A549 (cell line): Measurements from ENCODE around the gene CD276. TPM values are rescaled to one million over a fixed set of nuclear protein-coding genes. Genes with fewer than 3 reads are reported as not detected.

ENCODE experiments used
- ATAC-seq, 2 experiments: fragments of 200-7000 bp in 1 of 2; fragments of >200 bp in 1 of 2; cut with Nextera tagmentation in 1 of 2; cut with Tn5 transposase in 1 of 2; 3 replicates each; pipeline versions ENCODE4 v1.8.0 to v1.9.1; 2018 to 2020; ENCODE audit warnings: mild to moderate bottlenecking in 1 of 2, moderate library complexity in 1 of 2
- CTCF ChIA-PET: fragments of 300-600 bp; sonication (Branson Sonifier 250); formaldehyde crosslinking; extraction: SDS; loops from one replicate; lab custom pipeline; 2021; ENCODE audit warnings: antibody characterized with exemption, inconsistent platforms; lab: Yijun Ruan, JAX
- POLR2A ChIA-PET: fragments of 350-600 bp; formaldehyde crosslinking; extraction: SDS; loops from one replicate; lab custom pipeline; 2021; ENCODE audit warnings: antibody characterized with exemption, inconsistent platforms; lab: Yijun Ruan, JAX
- DNase-seq, 2 experiments: peaks; one replicate each; pipeline versions ENCODE4 v3.0.0 to v3.0.0-alpha.2; 2011 to 2016; ENCODE audit warnings: low read depth in 1 of 2, low spot score in 1 of 2
- FAIRE-seq: peaks from 2 replicates; lab custom pipeline; 2011; peaks lifted over from hg19 to GRCh38; lab: Jason Lieb, UNC
- H3K27ac ChIP-seq, 2 experiments: fragments of >200 bp; sonication (Bioruptor Twin); formaldehyde crosslinking; 3 replicates each; pipeline ENCODE4 v1.5.1; 2016 to 2017
- H3K4me1 ChIP-seq: fragments of >200 bp; sonication (Bioruptor Twin); formaldehyde crosslinking; 3 replicates; pipeline ENCODE4 v1.6.1; 2016
- H3K4me2 ChIP-seq: fragments of >200 bp; sonication (Bioruptor Twin); formaldehyde crosslinking; 3 replicates; pipeline ENCODE4 v1.6.1; 2016
- H3K4me3 ChIP-seq: fragments of >200 bp; sonication (Bioruptor Twin); formaldehyde crosslinking; 3 replicates; pipeline ENCODE4 v1.5.1; 2016
- H3K9me3 ChIP-seq: fragments of >200 bp; sonication (Bioruptor Twin); formaldehyde crosslinking; 3 replicates; pipeline ENCODE4 v1.6.1; 2016
- BHLHE40 ChIP-seq: IDR thresholded peaks from 2 replicates; pipeline ENCODE4 v1.6.1; 2012; ENCODE audit warnings: low read depth, low read length, inconsistent platforms
- CBX2 ChIP-seq: fragments of 200-600 bp; sonication (generic); IDR thresholded peaks from 2 replicates; pipeline ENCODE4 v1.6.1; 2016; ENCODE audit warnings: low read depth, mild to moderate bottlenecking, borderline replicate concordance
- CHD4 ChIP-seq: fragments of 200-600 bp; sonication (generic); IDR thresholded peaks from 2 replicates; pipeline ENCODE4 v1.6.1; 2016; ENCODE audit warnings: antibody characterized with exemption, mild to moderate bottlenecking, borderline replicate concordance
- E2F6 ChIP-seq: IDR thresholded peaks from 2 replicates; pipeline ENCODE4 v1.6.1; 2012; ENCODE audit warnings: low read depth, borderline replicate concordance
- EHMT2 ChIP-seq: fragments of 200-600 bp; sonication (generic); IDR thresholded peaks from 2 replicates; pipeline ENCODE4 v1.6.1; 2016; ENCODE audit warnings: antibody characterized with exemption, low read depth, mild to moderate bottlenecking, moderate library complexity
- ESRRA ChIP-seq: fragments of 150-350 bp; IDR thresholded peaks from 2 replicates; pipeline ENCODE4 v1.6.1; 2014; ENCODE audit warnings: mild to moderate bottlenecking, low read length, borderline replicate concordance
- FOSB ChIP-seq: fragments of 250-450 bp; sonication (Bioruptor Pico); IDR thresholded peaks from 2 replicates; pipeline ENCODE4 v1.5.0; 2020; ENCODE audit warnings: mild to moderate bottlenecking, moderate library complexity
- FOSL2 ChIP-seq, 2 experiments: fragments of 450-650 bp in 1 of 2; fragments of >200 bp in 1 of 2; sonication (Bioruptor Twin) in 1 of 2; formaldehyde crosslinking; IDR thresholded peaks; 2 replicates each; pipeline versions ENCODE4 v1.5.0 to v1.6.1; 2016 to 2020; ENCODE audit warnings: mild to moderate bottlenecking in 1 of 2, moderate library complexity in 1 of 2
- HOXB5 ChIP-seq: fragments of 250-450 bp; sonication (Bioruptor Pico); IDR thresholded peaks from 2 replicates; pipeline ENCODE4 v1.5.0; 2020; ENCODE audit warnings: mild to moderate bottlenecking, moderate library complexity
- JUN ChIP-seq, 2 experiments: fragments of >200 bp; sonication (Bioruptor Twin); formaldehyde crosslinking; IDR thresholded peaks; 2 replicates in 1 of 2; 3 replicates in 1 of 2; pipeline ENCODE4 v1.6.1; 2016 to 2017
- MAFK ChIP-seq: fragments of 450-650 bp; IDR thresholded peaks from 2 replicates; pipeline ENCODE4 v1.6.1; 2014; ENCODE audit not compliant: partially characterized antibody
- MAZ ChIP-seq: fragments of 150-350 bp; IDR thresholded peaks from 2 replicates; pipeline ENCODE4 v1.6.1; 2014; ENCODE audit warnings: antibody characterized with exemption, low read depth, low read length, borderline replicate concordance
- PHF8 ChIP-seq: fragments of 200-600 bp; sonication (generic); IDR thresholded peaks from 2 replicates; pipeline ENCODE4 v1.6.1; 2016; ENCODE audit warnings: low read depth, mild to moderate bottlenecking, antibody characterized with exemption, moderate library complexity, borderline replicate concordance
- RAD21 ChIP-seq, 2 experiments: fragments of >200 bp in 1 of 2; sonication (Bioruptor Twin) in 1 of 2; formaldehyde crosslinking in 1 of 2; IDR thresholded peaks in 1 of 2; conservative IDR thresholded peaks in 1 of 2; 2 replicates in 1 of 2; 3 replicates in 1 of 2; pipeline ENCODE4 v1.6.1; 2012 to 2018; ENCODE audit warnings: inconsistent platforms in 1 of 2
- RCOR1 ChIP-seq: fragments of 150-350 bp; IDR thresholded peaks from 2 replicates; pipeline ENCODE4 v1.6.1; 2014; ENCODE audit warnings: antibody characterized with exemption, low read length, low read depth
- RFX5 ChIP-seq: fragments of 450-650 bp; IDR thresholded peaks from 2 replicates; pipeline ENCODE4 v1.7.1; 2014; ENCODE audit warnings: antibody characterized with exemption, mild to moderate bottlenecking, moderate library complexity
- TP53 ChIP-seq: fragments of 250-450 bp; sonication (Bioruptor Pico); IDR thresholded peaks from 2 replicates; pipeline ENCODE4 v1.5.0; 2021; ENCODE audit warnings: mild to moderate bottlenecking, moderate library complexity
- ZNF302 ChIP-seq: fragments of 250-450 bp; sonication (Bioruptor Pico); IDR thresholded peaks from 2 replicates; pipeline ENCODE4 v1.9.0; 2021; ENCODE audit warnings: inconsistent platforms, mild to moderate bottlenecking, moderate library complexity
- WGBS: methylation state at CpG from one replicate; pipeline ENCODE4 v1.1.6; 2017; ENCODE audit errors: missing lambda C conversion rate; 5-methylcytosine and 5-hydroxymethylcytosine counted together
- polyA plus RNA-seq, 4 experiments: library from polyadenylated mRNA; depleted of rRNA in 3 of 4; stranded (reverse); fragments of >200 nt; fragmentation: RNase III in 1 of 4; extraction: RNeasy Plus Mini Kit Qiagen cat#74134 plus additional on column Dnase treatment in 1 of 4; gene quantifications; 2 replicates in 3 of 4; 3 replicates in 1 of 4; pipeline ENCODE4 v1.2.3, GENCODE V29; 2011 to 2017
- TF ChIP-seq, protein P1 (sequence below): IDR thresholded peaks from 2 replicates; pipeline ENCODE4 v1.6.1; 2012
- TF ChIP-seq, protein P2 (sequence below): fragments of 150-350 bp; IDR thresholded peaks from 2 replicates; pipeline ENCODE4 v1.6.1; 2014; ENCODE audit warnings: low read depth, mild to moderate bottlenecking, low read length
- TF ChIP-seq, protein P3 (sequence below): fragments of >200 bp; sonication (Bioruptor Twin); formaldehyde crosslinking; IDR thresholded peaks from 3 replicates; pipeline ENCODE4 v1.6.1; 2016
- TF ChIP-seq, protein P4 (sequence below): fragments of 250-450 bp; sonication (Bioruptor Pico); IDR thresholded peaks from 2 replicates; pipeline ENCODE4 v1.5.0; 2021; ENCODE audit warnings: mild to moderate bottlenecking, moderate library complexity, borderline replicate concordance

Gene CD276
- polyA plus RNA-seq, 2 of the 4 experiments (the other 2 are of a cell fraction): 24.8 to 31.0 TPM

DNA sequence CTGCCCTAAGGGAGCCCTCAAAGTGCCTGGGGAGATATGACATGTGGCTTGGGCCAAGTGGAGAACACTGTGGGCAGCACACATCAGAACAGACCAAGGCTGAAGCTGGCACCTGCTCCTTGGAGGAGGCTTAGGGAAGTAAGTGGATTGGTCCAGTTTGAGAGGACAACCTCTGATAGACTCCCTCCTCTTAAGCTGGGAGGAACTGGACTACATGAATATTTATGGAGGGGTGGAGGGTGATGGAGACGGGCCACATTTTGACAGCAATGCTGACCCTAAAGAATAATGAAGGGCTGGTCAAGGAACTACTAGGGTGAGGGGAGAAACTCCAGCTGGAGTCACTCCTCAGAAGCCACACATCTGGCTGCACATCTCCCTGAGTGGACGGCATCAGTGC lies 6.5 kb upstream of the CD276 start:
- no peak overlapping the region for H3K4me2 ChIP-seq
- TF ChIP-seq ESRRA (no peak), CHD4 (no peak), TP53 (no peak), MAFK (no peak), RAD21 (conservative IDR thresholded peaks at IDR 0.05 in 1 of 2, IDR thresholded peaks at IDR 0.05 in 1 of 2) (no peak), PHF8 (no peak), MAZ (no peak), FOSB (CRISPR knock-in tag) (no peak), E2F6 (no peak), HOXB5 (CRISPR knock-in tag) (no peak), RCOR1 (no peak), RFX5 (no peak), EHMT2 (no peak), BHLHE40 (no peak), CBX2 (no peak)
- TF ChIP-seq, protein P1, sequence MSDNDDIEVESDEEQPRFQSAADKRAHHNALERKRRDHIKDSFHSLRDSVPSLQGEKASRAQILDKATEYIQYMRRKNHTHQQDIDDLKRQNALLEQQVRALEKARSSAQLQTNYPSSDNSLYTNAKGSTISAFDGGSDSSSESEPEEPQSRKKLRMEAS: no peak
- TF ChIP-seq, protein P2, sequence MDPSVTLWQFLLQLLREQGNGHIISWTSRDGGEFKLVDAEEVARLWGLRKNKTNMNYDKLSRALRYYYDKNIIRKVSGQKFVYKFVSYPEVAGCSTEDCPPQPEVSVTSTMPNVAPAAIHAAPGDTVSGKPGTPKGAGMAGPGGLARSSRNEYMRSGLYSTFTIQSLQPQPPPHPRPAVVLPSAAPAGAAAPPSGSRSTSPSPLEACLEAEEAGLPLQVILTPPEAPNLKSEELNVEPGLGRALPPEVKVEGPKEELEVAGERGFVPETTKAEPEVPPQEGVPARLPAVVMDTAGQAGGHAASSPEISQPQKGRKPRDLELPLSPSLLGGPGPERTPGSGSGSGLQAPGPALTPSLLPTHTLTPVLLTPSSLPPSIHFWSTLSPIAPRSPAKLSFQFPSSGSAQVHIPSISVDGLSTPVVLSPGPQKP: no peak
- TF ChIP-seq, protein P3, sequence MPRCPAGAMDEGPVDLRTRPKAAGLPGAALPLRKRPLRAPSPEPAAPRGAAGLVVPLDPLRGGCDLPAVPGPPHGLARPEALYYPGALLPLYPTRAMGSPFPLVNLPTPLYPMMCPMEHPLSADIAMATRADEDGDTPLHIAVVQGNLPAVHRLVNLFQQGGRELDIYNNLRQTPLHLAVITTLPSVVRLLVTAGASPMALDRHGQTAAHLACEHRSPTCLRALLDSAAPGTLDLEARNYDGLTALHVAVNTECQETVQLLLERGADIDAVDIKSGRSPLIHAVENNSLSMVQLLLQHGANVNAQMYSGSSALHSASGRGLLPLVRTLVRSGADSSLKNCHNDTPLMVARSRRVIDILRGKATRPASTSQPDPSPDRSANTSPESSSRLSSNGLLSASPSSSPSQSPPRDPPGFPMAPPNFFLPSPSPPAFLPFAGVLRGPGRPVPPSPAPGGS: no peak
- TF ChIP-seq, protein P4, sequence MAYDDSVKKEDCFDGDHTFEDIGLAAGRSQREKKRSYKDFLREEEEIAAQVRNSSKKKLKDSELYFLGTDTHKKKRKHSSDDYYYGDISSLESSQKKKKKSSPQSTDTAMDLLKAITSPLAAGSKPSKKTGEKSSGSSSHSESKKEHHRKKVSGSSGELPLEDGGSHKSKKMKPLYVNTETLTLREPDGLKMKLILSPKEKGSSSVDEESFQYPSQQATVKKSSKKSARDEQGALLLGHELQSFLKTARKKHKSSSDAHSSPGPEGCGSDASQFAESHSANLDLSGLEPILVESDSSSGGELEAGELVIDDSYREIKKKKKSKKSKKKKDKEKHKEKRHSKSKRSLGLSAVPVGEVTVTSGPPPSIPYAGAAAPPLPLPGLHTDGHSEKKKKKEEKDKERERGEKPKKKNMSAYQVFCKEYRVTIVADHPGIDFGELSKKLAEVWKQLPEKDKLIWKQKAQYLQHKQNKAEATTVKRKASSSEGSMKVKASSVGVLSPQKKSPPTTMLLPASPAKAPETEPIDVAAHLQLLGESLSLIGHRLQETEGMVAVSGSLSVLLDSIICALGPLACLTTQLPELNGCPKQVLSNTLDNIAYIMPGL (CRISPR knock-in tag): no peak
- CTCF ChIA-PET: interaction anchor here (0.7 to 3.1 kb wide), 21 partner anchors 8 to 372 kb away, joined by 3 to 82 read pairs (median 4); no protein-coding TSS in a partner anchor
- 51% methylated on average over 2 of the region's 2 CpGs for WGBS
- ATAC-seq (no peak), FAIRE-seq (no peak), DNase-seq (no peak)
- H3K4me1 ChIP-seq: no peaks in the 10 kb centered on the region
- H3K27ac ChIP-seq: no peak overlapping the region
- no peak overlapping the region for H3K4me3 ChIP-seq
- no peaks in the 10 kb centered on the region for H3K9me3 ChIP-seq
- POLR2A ChIA-PET: no interaction called here

GRCh38 chr15:73678498-73678897 lies 5.7 kb upstream of the CD276 start:
- TF ChIP-seq TP53 (no peak), FOSL2 (IDR thresholded peaks at IDR 0.05) (no peak), FOSL2 (CRISPR knock-in tag; IDR thresholded peaks at IDR 0.05) (no peak), JUN (IDR thresholded peaks at IDR 0.05) (no peak), MAZ (no peak), ZNF302 (CRISPR knock-in tag) (no peak)
- TF ChIP-seq, protein P4 (CRISPR knock-in tag): no peak
- no peak overlapping the region for H3K27ac ChIP-seq
- DNase-seq (no peak), ATAC-seq (no peak), FAIRE-seq (no peak)
- CTCF ChIA-PET: interaction anchor here (1.3 to 3.1 kb wide), 7 partner anchors 9 to 44 kb away, joined by 3 to 82 read pairs (median 12); no protein-coding TSS in a partner anchor
- WGBS: 44% methylated on average over 3 of the region's 3 CpGs
- POLR2A ChIA-PET: no interaction called here
- no peak overlapping the region for H3K4me2 ChIP-seq
- peaks cover 3% of the 10 kb centered on the region; the same call in 1 of the 3 replicates for H3K4me1 ChIP-seq
- no peaks in the 10 kb centered on the region for H3K9me3 ChIP-seq
- no peak overlapping the region for H3K4me3 ChIP-seq
